GM12878 (cell line): ENCODE measurements around the gene S100A2. TPM values are rescaled to one million over a fixed set of nuclear protein-coding genes. Genes with fewer than 3 reads are reported as not detected.

Experiments used
- ATAC-seq: fragments of 200-7000 bp; cut with Tn5 transposase; 3 replicates; pipeline ENCODE4 v1.9.1; 2020; ENCODE audit warnings: mild to moderate bottlenecking, moderate library complexity
- BruUV-seq: library from RNA; stranded (reverse); fragments of 400-500 nt; replicated peaks from 2 replicates; lab custom pipeline; 2021; lab: Mats Ljungman, UMichigan
- CTCF ChIA-PET: fragments of 300-600 bp; sonication (Branson Sonifier 250); formaldehyde crosslinking; extraction: SDS; loops from one replicate; lab custom pipeline; 2021; ENCODE audit warnings: inconsistent platforms; lab: Yijun Ruan, JAX
- POLR2A ChIA-PET: fragments of 350-600 bp; formaldehyde crosslinking; extraction: SDS; loops from one replicate; lab custom pipeline; 2021; ENCODE audit warnings: inconsistent platforms; lab: Charles Lee
- RAD21 ChIA-PET: fragments of 300-600 bp; sonication (Branson Sonifier 250); formaldehyde crosslinking; loops from one replicate; lab custom pipeline; 2023; ENCODE audit warnings: antibody characterized with exemption; ENCODE audit not compliant: unreplicated experiment; lab: Charles Lee
- SMC1A ChIA-PET: fragments of 300-600 bp; sonication (Branson Sonifier 250); formaldehyde crosslinking; loops from one replicate; lab custom pipeline; 2023; ENCODE audit not compliant: unreplicated experiment, uncharacterized antibody; lab: Charles Lee
- DNase-seq: peaks from one replicate; pipeline ENCODE4 v3.0.0-alpha.2; 2011; ENCODE audit warnings: low read depth, low spot score
- FAIRE-seq: peaks from 3 replicates; lab custom pipeline; 2011; peaks lifted over from hg19 to GRCh38; lab: Jason Lieb, UNC
- H2AFZ ChIP-seq: 2 replicates; pipeline ENCODE4 v1.6.0; 2011; ENCODE audit warnings: low read depth, low read length, control low read depth; ENCODE audit not compliant: control insufficient read depth
- H3K27ac ChIP-seq: 2 replicates; pipeline ENCODE4 v1.5.1; 2011; ENCODE audit warnings: control low read depth; ENCODE audit not compliant: control insufficient read depth, insufficient read depth
- H3K27me3 ChIP-seq, 2 experiments: replicated peaks in 1 of 2; 2 replicates each; pipeline versions ENCODE4 v1.6.0 to v1.6.1; 2011; ENCODE audit warnings: low read length in 1 of 2; ENCODE audit not compliant: control insufficient read depth in 2 of 2, insufficient read depth in 2 of 2
- H3K36me3 ChIP-seq, 2 experiments: 2 replicates each; pipeline ENCODE4 v1.5.1; 2011; ENCODE audit warnings: low read length in 1 of 2; ENCODE audit not compliant: control insufficient read depth in 2 of 2, insufficient read depth in 2 of 2
- H3K4me1 ChIP-seq: 2 replicates; pipeline ENCODE4 v1.6.1; 2011; ENCODE audit warnings: mild to moderate bottlenecking, low read length, moderate library complexity, mixed read lengths; ENCODE audit not compliant: control insufficient read depth, insufficient read depth
- H3K4me2 ChIP-seq: 2 replicates; pipeline ENCODE4 v1.6.0; 2011; ENCODE audit warnings: control low read depth; ENCODE audit not compliant: control insufficient read depth, insufficient read depth
- H3K4me3 ChIP-seq: fragments of 200-600 bp; sonication (generic); 2 replicates; pipeline ENCODE4 v1.5.1; 2016
- H3K79me2 ChIP-seq: 2 replicates; pipeline ENCODE4 v1.6.0; 2011; ENCODE audit warnings: low read length; ENCODE audit not compliant: control insufficient read depth, insufficient read depth
- H3K9ac ChIP-seq: 2 replicates; pipeline ENCODE4 v1.8.0; 2011; ENCODE audit warnings: low read length, control low read depth, mixed read lengths; ENCODE audit not compliant: control insufficient read depth, insufficient read depth
- H3K9me3 ChIP-seq: replicated peaks from 3 replicates; pipeline ENCODE4 v1.5.1; 2011; ENCODE audit warnings: mild to moderate bottlenecking, low read length; ENCODE audit not compliant: control insufficient read depth, insufficient read depth
- H4K20me1 ChIP-seq: 2 replicates; pipeline ENCODE4 v1.6.0; 2011; ENCODE audit not compliant: control insufficient read depth, insufficient read depth
- CEBPZ ChIP-seq: fragments of 150-350 bp; IDR thresholded peaks from 2 replicates; pipeline ENCODE4 v1.6.1; 2016; ENCODE audit warnings: low read depth, low read length
- IKZF2 ChIP-seq, 2 experiments: fragments of 450-650 bp; IDR thresholded peaks; 2 replicates each; pipeline ENCODE4 v1.6.1; 2017; ENCODE audit warnings: mild to moderate bottlenecking in 2 of 2, moderate library complexity in 2 of 2
- NFYA ChIP-seq: IDR thresholded peaks from 2 replicates; pipeline ENCODE4 v1.6.1; 2011; ENCODE audit warnings: low read depth, mild to moderate bottlenecking, low read length, improper control_type of control experiment, borderline replicate concordance
- NFYB ChIP-seq: IDR thresholded peaks from 2 replicates; pipeline ENCODE4 v1.6.1; 2011; ENCODE audit warnings: low read depth, mild to moderate bottlenecking, low read length, improper control_type of control experiment, moderate library complexity; ENCODE audit not compliant: insufficient read depth
- PML ChIP-seq: IDR thresholded peaks from 2 replicates; pipeline ENCODE4 v1.6.1; 2012; ENCODE audit warnings: low read length, inconsistent platforms
- SP1 ChIP-seq: IDR thresholded peaks from one replicate; pipeline ENCODE4 v1.6.1; 2011; ENCODE audit warnings: low read depth, low read length
- ZNF274 ChIP-seq: IDR thresholded peaks from one replicate; pipeline ENCODE4 v1.8.0; 2011; ENCODE audit not compliant: insufficient read length, insufficient read depth
- WGBS: methylation state at CpG from one replicate; pipeline ENCODE4 v1.1.6; 2016; ENCODE audit warnings: low lambda C conversion rate; ENCODE audit not compliant: insufficient replicate concordance, insufficient coverage; ENCODE audit errors: missing lambda C conversion rate; 5-methylcytosine and 5-hydroxymethylcytosine counted together
- in situ Hi-C: fragments of 300-500 bp; cut with MboI; formaldehyde crosslinking; loops from 9 replicates; pipeline ENCODE4 v1.14.3; 2018; ENCODE audit warnings: mixed read lengths
- intact Hi-C: fragments of 100-400 bp; cut with micrococcal nuclease; formaldehyde crosslinking; loops from one replicate; pipeline ENCODE4 v1.14.2; 2022; ENCODE audit not compliant: unreplicated experiment
- polyA plus RNA-seq, 11 experiments: library from polyadenylated mRNA; depleted of rRNA in 4 of 11; unstranded in 6 of 11; stranded (reverse) in 5 of 11; fragments of >200 nt; fragmentation: Nextera tagmentation in 4 of 11; fragmentation: Illumina TruSeq in 1 of 11; extraction: Ambion mirVana in 4 of 11; extraction: Trizol in 1 of 11; gene quantifications; 1 replicate in 1 of 11; 2 replicates in 10 of 11; pipeline versions ENCODE4 v1.2.1 to v1.2.3, GENCODE V29; 2011 to 2016; ENCODE audit warnings: inconsistent platforms in 2 of 11, missing spikeins in 2 of 11, low read depth in 1 of 11
- total RNA-seq, 4 experiments: library from RNA; depleted of rRNA in 3 of 4; stranded (reverse); fragments of >200 nt in 3 of 4; fragmentation: Illumina TruSeq in 1 of 4; extraction: Trizol in 1 of 4; gene quantifications; 2 replicates each; pipeline versions ENCODE4 v1.2.1 to v1.2.3, GENCODE V29; 2013 to 2021
- TF ChIP-seq, protein P1 (sequence below): fragments of 450-650 bp; IDR thresholded peaks from 2 replicates; pipeline ENCODE4 v1.6.1; 2017; ENCODE audit warnings: mild to moderate bottlenecking, moderate library complexity
- TF ChIP-seq, protein P2 (sequence below): fragments of 450-650 bp; conservative IDR thresholded peaks from 2 replicates; pipeline ENCODE4 v1.6.1; 2017; ENCODE audit warnings: mild to moderate bottlenecking, moderate library complexity
- TF ChIP-seq, protein P3 (sequence below): fragments of 450-650 bp; IDR thresholded peaks from 2 replicates; pipeline ENCODE4 v1.6.1; 2017; ENCODE audit warnings: antibody characterized with exemption, mild to moderate bottlenecking, moderate library complexity

Gene S100A2
- total and polyA plus RNA-seq, 10 of the 15 experiments (the other 5 are each of a cell fraction or from before 2014, with no cell fraction given), result 0.11 to 1.5 (median 0.59) TPM; not detected in 2

GRCh38 chr1:153563991-153564390 is 1.7 kb downstream of the S100A2 start:
- H3K4me1 ChIP-seq, result peaks cover 15% of the 10 kb centered on the region
- WGBS, result 83% methylated on average over 7 of the region's 7 CpGs
- no peaks in the 10 kb centered on the region for H3K79me2 ChIP-seq
- CTCF ChIA-PET, result interaction anchor here (0.7 to 8.3 kb wide), 3 partner anchors 30 to 70 kb away, joined by 3 to 113 read pairs (median 21); partner anchors contain the start of genes CHTOP and S100A6
- SMC1A ChIA-PET, result interaction anchor here (1.0 to 4.0 kb wide), 4 partner anchors 19 to 70 kb away, joined by 3 to 18 read pairs (median 10); partner anchors contain the start of genes CHTOP and S100A4
- no TSS peak for BruUV-seq
- no peaks in the 10 kb centered on the region for H3K27me3 ChIP-seq
- no peak overlapping the region for H3K4me2 ChIP-seq
- H3K36me3 ChIP-seq, result no peaks in the 10 kb centered on the region
- no peak overlapping the region for H3K27ac ChIP-seq
- DNase-seq (no peak), FAIRE-seq (no peak), ATAC-seq (no peak)
- no peak overlapping the region for H2AFZ ChIP-seq
- no peak overlapping the region for H3K4me3 ChIP-seq
- no peaks in the 10 kb centered on the region for H3K9me3 ChIP-seq
- TF ChIP-seq IKZF2 (IDR thresholded peaks at IDR 0.05), result no peak
- no peak for TF ChIP-seq CEBPZ
- TF ChIP-seq, protein P1, sequence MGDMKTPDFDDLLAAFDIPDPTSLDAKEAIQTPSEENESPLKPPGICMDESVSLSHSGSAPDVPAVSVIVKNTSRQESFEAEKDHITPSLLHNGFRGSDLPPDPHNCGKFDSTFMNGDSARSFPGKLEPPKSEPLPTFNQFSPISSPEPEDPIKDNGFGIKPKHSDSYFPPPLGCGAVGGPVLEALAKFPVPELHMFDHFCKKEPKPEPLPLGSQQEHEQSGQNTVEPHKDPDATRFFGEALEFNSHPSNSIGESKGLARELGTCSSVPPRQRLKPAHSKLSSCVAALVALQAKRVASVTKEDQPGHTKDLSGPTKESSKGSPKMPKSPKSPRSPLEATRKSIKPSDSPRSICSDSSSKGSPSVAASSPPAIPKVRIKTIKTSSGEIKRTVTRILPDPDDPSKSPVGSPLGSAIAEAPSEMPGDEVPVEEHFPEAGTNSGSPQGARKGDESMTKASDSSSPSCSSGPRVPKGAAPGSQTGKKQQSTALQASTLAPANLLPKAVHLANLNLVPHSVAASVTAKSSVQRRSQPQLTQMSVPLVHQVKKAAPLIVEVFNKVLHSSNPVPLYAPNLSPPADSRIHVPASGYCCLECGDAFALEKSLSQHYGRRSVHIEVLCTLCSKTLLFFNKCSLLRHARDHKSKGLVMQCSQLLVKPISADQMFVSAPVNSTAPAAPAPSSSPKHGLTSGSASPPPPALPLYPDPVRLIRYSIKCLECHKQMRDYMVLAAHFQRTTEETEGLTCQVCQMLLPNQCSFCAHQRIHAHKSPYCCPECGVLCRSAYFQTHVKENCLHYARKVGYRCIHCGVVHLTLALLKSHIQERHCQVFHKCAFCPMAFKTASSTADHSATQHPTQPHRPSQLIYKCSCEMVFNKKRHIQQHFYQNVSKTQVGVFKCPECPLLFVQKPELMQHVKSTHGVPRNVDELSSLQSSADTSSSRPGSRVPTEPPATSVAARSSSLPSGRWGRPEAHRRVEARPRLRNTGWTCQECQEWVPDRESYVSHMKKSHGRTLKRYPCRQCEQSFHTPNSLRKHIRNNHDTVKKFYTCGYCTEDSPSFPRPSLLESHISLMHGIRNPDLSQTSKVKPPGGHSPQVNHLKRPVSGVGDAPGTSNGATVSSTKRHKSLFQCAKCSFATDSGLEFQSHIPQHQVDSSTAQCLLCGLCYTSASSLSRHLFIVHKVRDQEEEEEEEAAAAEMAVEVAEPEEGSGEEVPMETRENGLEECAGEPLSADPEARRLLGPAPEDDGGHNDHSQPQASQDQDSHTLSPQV, result no peak
- TF ChIP-seq PML, result no peak
- TF ChIP-seq, protein P2, sequence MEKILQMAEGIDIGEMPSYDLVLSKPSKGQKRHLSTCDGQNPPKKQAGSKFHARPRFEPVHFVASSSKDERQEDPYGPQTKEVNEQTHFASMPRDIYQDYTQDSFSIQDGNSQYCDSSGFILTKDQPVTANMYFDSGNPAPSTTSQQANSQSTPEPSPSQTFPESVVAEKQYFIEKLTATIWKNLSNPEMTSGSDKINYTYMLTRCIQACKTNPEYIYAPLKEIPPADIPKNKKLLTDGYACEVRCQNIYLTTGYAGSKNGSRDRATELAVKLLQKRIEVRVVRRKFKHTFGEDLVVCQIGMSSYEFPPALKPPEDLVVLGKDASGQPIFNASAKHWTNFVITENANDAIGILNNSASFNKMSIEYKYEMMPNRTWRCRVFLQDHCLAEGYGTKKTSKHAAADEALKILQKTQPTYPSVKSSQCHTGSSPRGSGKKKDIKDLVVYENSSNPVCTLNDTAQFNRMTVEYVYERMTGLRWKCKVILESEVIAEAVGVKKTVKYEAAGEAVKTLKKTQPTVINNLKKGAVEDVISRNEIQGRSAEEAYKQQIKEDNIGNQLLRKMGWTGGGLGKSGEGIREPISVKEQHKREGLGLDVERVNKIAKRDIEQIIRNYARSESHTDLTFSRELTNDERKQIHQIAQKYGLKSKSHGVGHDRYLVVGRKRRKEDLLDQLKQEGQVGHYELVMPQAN, result no peak
- TF ChIP-seq, protein P3, sequence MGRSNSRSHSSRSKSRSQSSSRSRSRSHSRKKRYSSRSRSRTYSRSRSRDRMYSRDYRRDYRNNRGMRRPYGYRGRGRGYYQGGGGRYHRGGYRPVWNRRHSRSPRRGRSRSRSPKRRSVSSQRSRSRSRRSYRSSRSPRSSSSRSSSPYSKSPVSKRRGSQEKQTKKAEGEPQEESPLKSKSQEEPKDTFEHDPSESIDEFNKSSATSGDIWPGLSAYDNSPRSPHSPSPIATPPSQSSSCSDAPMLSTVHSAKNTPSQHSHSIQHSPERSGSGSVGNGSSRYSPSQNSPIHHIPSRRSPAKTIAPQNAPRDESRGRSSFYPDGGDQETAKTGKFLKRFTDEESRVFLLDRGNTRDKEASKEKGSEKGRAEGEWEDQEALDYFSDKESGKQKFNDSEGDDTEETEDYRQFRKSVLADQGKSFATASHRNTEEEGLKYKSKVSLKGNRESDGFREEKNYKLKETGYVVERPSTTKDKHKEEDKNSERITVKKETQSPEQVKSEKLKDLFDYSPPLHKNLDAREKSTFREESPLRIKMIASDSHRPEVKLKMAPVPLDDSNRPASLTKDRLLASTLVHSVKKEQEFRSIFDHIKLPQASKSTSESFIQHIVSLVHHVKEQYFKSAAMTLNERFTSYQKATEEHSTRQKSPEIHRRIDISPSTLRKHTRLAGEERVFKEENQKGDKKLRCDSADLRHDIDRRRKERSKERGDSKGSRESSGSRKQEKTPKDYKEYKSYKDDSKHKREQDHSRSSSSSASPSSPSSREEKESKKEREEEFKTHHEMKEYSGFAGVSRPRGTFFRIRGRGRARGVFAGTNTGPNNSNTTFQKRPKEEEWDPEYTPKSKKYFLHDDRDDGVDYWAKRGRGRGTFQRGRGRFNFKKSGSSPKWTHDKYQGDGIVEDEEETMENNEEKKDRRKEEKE, result no peak
- no peak for TF ChIP-seq NFYB
- TF ChIP-seq ZNF274, result no peak
- TF ChIP-seq NFYA, result no peak
- TF ChIP-seq SP1, result no peak
- no peak overlapping the region for H3K9ac ChIP-seq
- RAD21 ChIA-PET, result interaction anchor here (0.6 to 1.6 kb wide), 4 partner anchors 9 to 730 kb away, joined by 3 to 4 read pairs (median 3); no protein-coding TSS in a partner anchor
- POLR2A ChIA-PET, result interaction anchor here (0.6 to 4.1 kb wide), 3 partner anchors 19 to 323 kb away, joined by 3 to 34 read pairs (median 5); partner anchors contain the start of gene S100A4
- intact Hi-C loops, result no loop called here
- in situ Hi-C loops, result loop anchor here (5.0 kb wide), 1 partner anchor 57 kb away; no protein-coding TSS in a partner anchor
- H4K20me1 ChIP-seq, result no peaks in the 10 kb centered on the region
